Fibroblast of peridontal ligament (primary cell): ENCODE data around the gene MAN2A2.
"Not testable (repeated sequence)": the region's sequence is repeated elsewhere in the genome, so short reads cannot be mapped to it uniquely, and the experiment has no call there.

Source experiments
- DNase-seq: peaks from one replicate; pipeline ENCODE4 v3.0.0-alpha.2; 2010; ENCODE audit errors: extremely low read depth

MAN2A2 gene

DNA sequence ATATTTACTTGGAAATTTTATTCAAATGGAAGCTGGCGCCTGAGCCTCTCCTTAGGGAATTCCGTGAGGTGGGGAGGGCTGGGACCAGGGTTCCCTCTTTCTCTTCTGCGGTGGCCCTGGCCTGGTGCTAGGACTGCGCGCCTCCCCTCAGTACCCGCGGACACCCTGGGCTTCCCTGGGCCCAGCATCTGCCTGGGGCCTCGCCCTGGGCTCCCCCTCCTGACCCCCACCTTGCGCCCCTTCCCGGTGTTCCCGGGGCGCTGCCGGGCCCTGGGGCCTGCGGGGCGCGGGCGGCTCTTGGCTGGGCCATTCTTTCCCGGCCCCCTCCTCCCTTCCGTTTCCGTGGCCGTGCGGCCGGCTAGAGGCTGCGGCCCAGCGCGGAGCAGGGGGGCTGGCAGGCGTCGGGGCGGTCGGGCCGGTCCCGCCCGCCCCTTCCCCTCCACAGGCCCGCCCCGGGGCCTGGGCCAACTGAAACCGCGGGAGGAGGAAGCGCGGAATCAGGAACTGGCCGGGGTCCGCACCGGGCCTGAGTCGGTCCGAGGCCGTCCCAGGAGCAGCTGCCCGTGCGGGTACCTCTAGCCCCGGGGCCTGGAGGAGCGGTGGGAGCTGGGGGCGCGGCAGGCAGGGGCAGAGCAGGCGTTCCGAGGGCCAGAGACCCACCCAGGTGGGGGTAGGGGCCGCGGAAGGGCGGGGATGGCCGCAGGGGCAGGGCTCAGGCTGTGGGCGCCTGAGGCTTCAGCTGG lies 19.0 kb upstream of the MAN2A2 start, which contains the start of gene FES:
Gene FES, plus strand, starts transcription at position 529 of the 743 bp plus-strand sequence. CDS start 542 bp downstream, outside the sequence.
- peak; percentile 52 for DNase-seq

GRCh38 chr15:90884719-90885431 lies 18.2 kb upstream of the MAN2A2 start:
- DNase-seq, result no peak

DNA sequence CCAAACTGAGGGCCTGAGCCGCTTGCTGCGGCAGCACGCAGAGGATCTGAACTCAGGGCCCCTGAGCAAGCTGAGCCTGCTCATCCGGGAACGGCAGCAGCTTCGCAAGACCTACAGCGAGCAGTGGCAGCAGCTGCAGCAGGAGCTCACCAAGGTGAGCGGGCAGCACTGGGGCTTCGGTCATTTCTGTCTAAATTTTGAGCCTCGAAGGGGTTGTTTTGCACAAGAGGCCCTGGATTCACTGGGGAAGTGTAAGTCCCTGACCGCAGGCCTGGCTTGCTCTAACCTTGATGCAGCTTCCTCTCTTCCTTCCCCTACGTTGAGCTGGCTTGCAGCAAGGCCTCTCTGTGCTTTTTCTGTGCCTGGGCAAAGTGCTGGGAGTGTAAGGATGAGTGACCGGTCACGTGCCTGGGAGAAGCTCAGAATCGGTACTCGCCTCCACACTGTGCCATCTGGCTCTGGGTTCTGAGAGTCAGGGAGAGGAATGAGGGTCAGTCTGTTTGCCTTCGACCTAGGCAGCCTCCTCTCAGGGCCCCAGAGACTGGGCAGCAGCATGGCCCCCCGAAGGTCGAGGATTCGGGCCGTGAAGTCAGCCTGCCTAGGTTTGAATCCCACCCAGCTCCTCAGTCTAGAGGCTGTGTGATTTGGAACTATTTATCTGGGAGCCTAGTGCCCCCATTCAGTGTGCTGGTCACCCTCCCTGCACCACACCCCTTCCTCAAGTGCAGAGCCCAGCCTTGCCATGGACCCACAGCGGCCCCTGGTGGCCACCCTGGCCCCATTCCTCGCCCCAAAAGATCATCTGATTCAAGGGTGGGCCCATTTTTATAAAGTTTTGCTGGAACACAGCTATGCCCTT lies 17.4 kb upstream of the MAN2A2 start:
- peak; percentile 66 for DNase-seq

- DNase-seq, result no peak
Observed at GRCh38 chr15:90886291-90886614, 16.8 kb upstream of the MAN2A2 start.

DNA sequence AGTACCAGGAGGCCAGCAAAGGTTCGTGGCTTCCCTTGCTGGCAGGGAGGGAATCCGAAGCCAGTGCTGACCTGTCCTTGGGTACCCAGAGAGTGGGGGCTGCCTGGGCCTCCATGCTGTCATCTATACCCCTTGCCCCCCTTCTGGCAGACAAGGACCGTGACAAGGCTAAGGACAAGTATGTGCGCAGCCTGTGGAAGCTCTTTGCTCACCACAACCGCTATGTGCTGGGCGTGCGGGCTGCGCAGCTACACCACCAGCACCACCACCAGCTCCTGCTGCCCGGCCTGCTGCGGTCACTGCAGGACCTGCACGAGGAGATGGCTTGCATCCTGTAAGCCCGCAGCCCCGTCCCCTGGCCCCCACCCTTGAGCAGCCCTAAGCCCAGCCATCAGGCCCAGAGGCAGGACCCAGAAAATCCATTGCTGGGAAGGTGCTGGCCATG lies 16.0 kb upstream of the MAN2A2 start:
- no peak for DNase-seq

DNA sequence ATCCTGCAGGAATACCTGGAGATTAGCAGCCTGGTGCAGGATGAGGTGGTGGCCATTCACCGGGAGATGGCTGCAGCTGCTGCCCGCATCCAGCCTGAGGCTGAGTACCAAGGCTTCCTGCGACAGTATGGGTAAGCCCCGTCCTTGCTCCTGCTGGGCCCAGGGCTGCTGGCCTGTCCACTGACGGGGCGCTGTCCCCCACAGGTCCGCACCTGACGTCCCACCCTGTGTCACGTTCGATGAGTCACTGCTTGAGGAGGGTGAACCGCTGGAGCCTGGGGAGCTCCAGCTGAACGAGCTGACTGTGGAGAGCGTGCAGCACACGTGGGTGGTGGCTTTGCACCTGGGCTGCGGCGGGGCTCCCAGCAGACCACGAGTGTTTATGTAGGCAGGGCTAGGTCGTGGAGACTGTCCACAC lies 13.8 kb upstream of the MAN2A2 start:
- DNase-seq, result no peak

DNA sequence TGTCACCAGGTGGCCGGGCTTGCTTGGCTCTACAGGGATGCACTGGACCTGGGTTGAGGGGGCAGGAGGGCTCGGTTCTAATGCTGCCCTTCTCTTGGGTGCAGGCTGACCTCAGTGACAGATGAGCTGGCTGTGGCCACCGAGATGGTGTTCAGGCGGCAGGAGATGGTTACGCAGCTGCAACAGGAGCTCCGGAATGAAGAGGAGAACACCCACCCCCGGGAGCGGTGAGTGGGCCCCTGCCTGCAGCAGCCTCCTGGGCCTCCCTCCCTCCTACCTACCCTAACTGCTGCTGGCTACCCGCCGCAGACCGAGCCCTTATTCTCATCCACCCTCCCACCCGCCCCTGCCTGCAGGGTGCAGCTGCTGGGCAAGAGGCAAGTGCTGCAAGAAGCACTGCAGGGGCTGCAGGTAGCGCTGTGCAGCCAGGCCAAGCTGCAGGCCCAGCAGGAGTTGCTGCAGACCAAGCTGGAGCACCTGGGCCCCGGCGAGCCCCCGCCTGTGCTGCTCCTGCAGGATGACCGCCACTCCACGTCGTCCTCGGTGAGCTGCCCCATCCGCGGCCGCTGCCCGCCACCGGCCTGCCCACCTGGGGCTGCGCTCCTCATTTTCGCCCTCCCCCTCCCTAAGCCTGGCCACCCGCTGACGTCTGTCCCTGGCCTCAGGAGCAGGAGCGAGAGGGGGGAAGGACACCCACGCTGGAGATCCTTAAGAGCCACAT lies 13.2 kb upstream of the MAN2A2 start:
- no peak for DNase-seq

- no peak for DNase-seq
Observed at GRCh38 chr15:90890839-90891238, 12.3 kb upstream of the MAN2A2 start.

DNA sequence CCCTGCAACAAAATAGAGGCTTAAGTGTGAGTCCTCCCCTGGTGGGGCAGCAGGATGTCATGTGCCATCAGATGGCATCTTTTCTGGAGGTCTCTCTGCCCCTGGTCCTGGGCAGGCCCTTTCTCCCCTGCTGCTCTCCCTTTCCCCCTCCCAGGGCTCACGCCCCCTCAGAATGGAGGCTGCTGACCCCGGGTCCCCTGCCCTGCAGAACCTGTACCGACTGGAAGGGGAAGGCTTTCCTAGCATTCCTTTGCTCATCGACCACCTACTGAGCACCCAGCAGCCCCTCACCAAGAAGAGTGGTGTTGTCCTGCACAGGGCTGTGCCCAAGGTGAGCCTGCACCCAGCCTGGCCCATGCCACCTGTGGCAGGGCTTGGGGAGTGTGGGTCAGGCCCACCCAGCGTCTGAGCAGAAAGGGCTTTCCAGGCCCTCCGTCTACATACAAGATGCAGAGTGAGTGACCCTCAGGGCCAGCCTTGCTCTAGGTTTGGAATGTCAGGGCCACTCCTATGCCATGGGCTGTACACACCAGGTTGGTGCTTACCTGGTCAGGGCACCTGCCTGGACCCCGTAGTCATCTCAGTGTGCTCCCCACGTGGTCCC lies 11.7 kb upstream of the MAN2A2 start:
- no peak for DNase-seq

DNA sequence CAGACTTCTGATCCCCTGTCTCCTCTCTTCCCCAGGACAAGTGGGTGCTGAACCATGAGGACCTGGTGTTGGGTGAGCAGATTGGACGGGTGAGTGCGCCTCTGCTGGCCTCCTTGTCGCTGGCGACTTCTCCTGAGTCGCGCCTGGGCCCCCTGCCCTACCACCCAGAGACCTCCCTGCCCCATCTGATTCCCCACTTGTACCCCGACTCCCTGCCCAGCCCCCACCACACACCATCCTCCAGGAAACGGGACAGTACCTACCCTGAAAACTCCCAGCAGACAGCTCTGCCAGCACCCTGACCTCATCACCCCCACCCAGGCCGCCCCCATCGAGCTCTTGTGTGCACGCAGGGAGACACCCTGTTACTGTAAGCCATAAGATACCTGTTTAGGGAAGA lies 11.1 kb upstream of the MAN2A2 start:
- no peak for DNase-seq

- DNase-seq, result no peak
Observed at GRCh38 chr15:90892498-90893174, 10.5 kb upstream of the MAN2A2 start.

DNA sequence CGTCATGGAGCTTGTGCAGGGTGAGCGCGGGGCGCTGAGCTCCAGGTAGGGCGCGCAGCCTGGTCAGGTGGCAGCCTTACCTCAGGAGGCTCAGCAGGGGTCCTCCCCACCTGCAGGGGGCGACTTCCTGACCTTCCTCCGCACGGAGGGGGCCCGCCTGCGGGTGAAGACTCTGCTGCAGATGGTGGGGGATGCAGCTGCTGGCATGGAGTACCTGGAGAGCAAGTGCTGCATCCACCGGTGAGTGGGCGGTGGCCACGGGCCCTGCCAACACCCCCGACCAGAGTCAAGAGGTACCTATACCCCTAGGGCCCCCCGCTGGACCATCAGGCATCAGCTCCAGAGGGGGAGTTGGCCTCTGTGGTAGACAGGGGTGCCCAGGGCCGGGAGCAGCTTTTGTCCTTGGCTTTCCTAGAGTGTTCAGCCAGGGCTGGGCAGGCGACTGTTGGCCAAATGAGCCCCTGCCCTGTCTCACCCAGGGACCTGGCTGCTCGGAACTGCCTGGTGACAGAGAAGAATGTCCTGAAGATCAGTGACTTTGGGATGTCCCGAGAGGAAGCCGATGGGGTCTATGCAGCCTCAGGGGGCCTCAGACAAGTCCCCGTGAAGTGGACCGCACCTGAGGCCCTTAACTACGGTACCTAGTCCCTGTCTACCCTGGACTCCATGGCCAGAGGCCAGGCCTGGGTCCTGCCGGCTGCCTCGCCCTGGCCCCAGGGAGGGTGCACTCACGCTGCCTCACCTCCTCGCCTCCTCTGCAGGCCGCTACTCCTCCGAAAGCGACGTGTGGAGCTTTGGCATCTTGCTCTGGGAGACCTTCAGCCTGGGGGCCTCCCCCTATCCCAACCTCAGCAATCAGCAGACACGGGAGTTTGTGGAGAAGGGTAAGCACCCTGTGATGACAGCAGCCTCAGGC lies 9.7 kb upstream of the MAN2A2 start:
- DNase-seq, result no peak

DNA sequence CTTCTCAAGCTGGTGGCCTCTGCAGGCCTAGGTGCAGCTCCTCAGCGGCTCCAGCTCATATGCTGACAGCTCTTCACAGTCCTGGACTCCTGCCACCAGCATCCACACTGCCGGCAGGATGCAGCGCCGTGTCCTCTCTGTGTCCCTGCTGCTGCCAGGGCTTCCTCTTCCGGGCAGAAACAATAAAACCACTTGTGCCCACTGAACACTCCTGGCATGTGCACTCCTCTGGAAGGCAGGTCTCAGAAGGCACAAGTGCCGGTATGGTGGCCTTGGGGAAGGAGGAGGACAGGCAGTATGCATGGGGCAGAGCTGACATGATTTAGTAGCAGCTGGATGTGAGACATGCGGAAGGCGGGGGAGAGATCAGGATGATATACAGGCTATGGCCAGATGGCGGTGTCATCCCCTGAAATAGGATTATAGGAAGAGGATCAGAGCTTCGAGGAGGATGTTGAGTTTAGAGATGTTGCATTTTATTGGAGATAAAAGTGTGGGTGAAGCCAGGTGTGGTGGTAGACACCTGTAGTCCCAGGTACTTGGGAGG lies 7.5 kb upstream of the MAN2A2 start:
- no peak for DNase-seq

- DNase-seq, result not testable (repeated sequence)
Observed at GRCh38 chr15:90897131-90897655, 5.9 kb upstream of the MAN2A2 start.

DNA sequence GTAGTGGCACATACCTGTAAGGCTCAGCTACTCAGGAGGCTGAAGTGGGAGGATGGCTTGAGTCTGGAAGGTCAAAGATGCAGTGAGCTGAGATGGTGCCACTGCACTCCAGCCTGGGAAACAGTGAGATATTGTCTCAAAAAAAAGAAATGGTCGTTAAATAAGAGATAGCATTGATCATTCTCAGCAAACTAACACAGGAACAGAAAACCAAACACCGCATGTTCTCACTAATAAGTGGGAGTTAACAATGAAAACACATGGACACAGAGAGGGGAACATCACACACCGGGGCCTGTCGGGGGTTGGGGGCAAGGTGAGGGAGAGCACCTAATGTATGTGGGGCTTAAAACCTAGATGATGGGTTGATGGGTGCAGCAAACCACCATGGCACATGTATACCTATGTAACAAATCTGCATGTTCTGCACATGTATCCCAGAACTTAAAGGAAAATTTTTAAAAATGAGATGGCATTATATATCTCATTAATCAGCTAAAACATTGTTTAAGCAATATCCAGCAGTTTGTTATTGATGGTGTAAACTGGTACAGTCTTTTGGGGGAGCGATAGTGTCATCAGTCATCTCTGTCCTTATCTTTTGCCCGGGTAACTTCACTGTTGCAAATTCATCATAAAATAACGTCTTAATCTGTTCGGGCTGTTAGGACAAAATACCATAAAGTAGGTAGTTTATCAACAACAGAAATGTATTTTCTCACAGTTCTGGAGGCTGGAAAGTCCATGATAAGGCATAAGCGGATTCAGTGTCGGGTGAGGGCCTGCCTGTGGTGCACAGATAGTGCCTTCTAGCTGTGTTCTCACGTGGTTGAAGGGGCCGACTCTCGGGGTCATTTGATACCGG lies 1.7 kb upstream of the MAN2A2 start:
- DNase-seq, result no peak

GRCh38 chr15:90902040-90902839 lies 862 bp upstream of the MAN2A2 start:
- peak; percentile 74 for DNase-seq
